ENCODE results near the gene GCN1. TPM values are rescaled to one million over a fixed set of nuclear protein-coding genes. Genes with fewer than 3 reads are reported as not detected.

Gene GCN1
- total RNA-seq, 4 donors from 2014 or later: 52.5 to 99.4 (median 72.1) TPM

- ATAC-seq (ENCODE audit: low FRiP score): no peak
- no peak for TF ChIP-seq CTCF (IDR thresholded peaks at IDR 0.05)
- no peak for DNase-seq (ENCODE audit: low spot score)
Measured at GRCh38 chr12:120098756-120099470, 95.6 kb downstream of the GCN1 start.

GRCh38 chr12:120096671-120097202 lies 97.8 kb downstream of the GCN1 start:
- no peak for DNase-seq (ENCODE audit: low spot score)
- no peak for TF ChIP-seq CTCF (IDR thresholded peaks at IDR 0.05)
- no peak for ATAC-seq (ENCODE audit: low FRiP score)

- no peak for ATAC-seq (ENCODE audit: low FRiP score)
- TF ChIP-seq CTCF (IDR thresholded peaks at IDR 0.05): no peak
Measured at GRCh38 chr12:120095736-120096135, 98.8 kb downstream of the GCN1 start.

GRCh38 chr12:120095331-120095730 lies 99.2 kb downstream of the GCN1 start:
- ATAC-seq (ENCODE audit: low FRiP score): no peak
- DNase-seq (ENCODE audit: low spot score): no peak
- TF ChIP-seq CTCF (IDR thresholded peaks at IDR 0.05): no peak

More at GRCh38 chr12:120095736-120096135, 98.8 kb downstream of the GCN1 start:
- no peak for DNase-seq (ENCODE audit: low spot score)

- no peak for ATAC-seq (ENCODE audit: low FRiP score)
- DNase-seq (ENCODE audit: low spot score): no peak
- TF ChIP-seq CTCF (IDR thresholded peaks at IDR 0.05): no peak
Measured at GRCh38 chr12:120094485-120094884, 100.0 kb downstream of the GCN1 start.

GRCh38 chr12:120093592-120094355 lies 100.7 kb downstream of the GCN1 start:
- DNase-seq (ENCODE audit: low spot score) (no peak), ATAC-seq (ENCODE audit: low FRiP score) (peak; percentile 12)
- no peak for TF ChIP-seq CTCF (IDR thresholded peaks at IDR 0.05)
